GM18951 (cell line): ENCODE measurements around the gene DNMT3A.
"Not testable (repeated sequence)": the region's sequence is repeated elsewhere in the genome, so short reads cannot be mapped to it uniquely, and the experiment has no call there.

ENCODE experiments used
- POLR2A ChIP-seq: IDR thresholded peaks from 4 replicates; pipeline ENCODE4 v1.6.1; 2011; ENCODE audit warnings: mild to moderate bottlenecking; ENCODE audit not compliant: insufficient read length, insufficient read depth; ENCODE audit errors: extremely low read depth
- in situ Hi-C: fragments of 300-500 bp; cut with MboI; formaldehyde crosslinking; loops from one replicate; pipeline ENCODE4 v1.12.0; 2022; ENCODE audit warnings: low sequenced_read_pairs, mixed read lengths, inconsistent platforms; ENCODE audit not compliant: unreplicated experiment

DNMT3A gene

GRCh38 chr2:25281941-25282340, 59.8 kb downstream of the DNMT3A start:
- in situ Hi-C loops = no loop called here
- no peak for TF ChIP-seq POLR2A

- TF ChIP-seq POLR2A = no peak
- in situ Hi-C loops = no loop called here
Observed at GRCh38 chr2:25281522-25281921, 60.2 kb downstream of the DNMT3A start.

GRCh38 chr2:25280051-25280687, 61.6 kb downstream of the DNMT3A start:
- TF ChIP-seq POLR2A = no peak
- in situ Hi-C loops = no loop called here

GRCh38 chr2:25279091-25279651, 62.6 kb downstream of the DNMT3A start:
- in situ Hi-C loops = no loop called here
- peak; percentile 48 for TF ChIP-seq POLR2A

GRCh38 chr2:25276569-25277465, 64.9 kb downstream of the DNMT3A start:
- TF ChIP-seq POLR2A = peak; percentile 40
- in situ Hi-C loops = no loop called here

- in situ Hi-C loops = no loop called here
- TF ChIP-seq POLR2A = no peak
Observed at GRCh38 chr2:25275575-25275965, 66.2 kb downstream of the DNMT3A start.

GRCh38 chr2:25274868-25275574, 66.7 kb downstream of the DNMT3A start:
- no peak for TF ChIP-seq POLR2A
- in situ Hi-C loops = no loop called here

GRCh38 chr2:25273985-25274535, 67.7 kb downstream of the DNMT3A start:
- no peak for TF ChIP-seq POLR2A
- in situ Hi-C loops = no loop called here

GRCh38 chr2:25272705-25273104, 69.0 kb downstream of the DNMT3A start:
- in situ Hi-C loops = not testable (repeated sequence)

- TF ChIP-seq POLR2A = no peak
- in situ Hi-C loops = no loop called here
Observed at GRCh38 chr2:25270061-25270460, 71.7 kb downstream of the DNMT3A start.

GRCh38 chr2:25269233-25269632, 72.5 kb downstream of the DNMT3A start:
- in situ Hi-C loops = no loop called here
- TF ChIP-seq POLR2A = no peak

- in situ Hi-C loops = no loop called here
- no peak for TF ChIP-seq POLR2A
Observed at GRCh38 chr2:25268139-25268538, 73.6 kb downstream of the DNMT3A start.

GRCh38 chr2:25266399-25266798, 75.3 kb downstream of the DNMT3A start:
- in situ Hi-C loops = no loop called here
- no peak for TF ChIP-seq POLR2A

GRCh38 chr2:25265802-25266201, 75.9 kb downstream of the DNMT3A start:
- in situ Hi-C loops = no loop called here
- TF ChIP-seq POLR2A = no peak
